GM23338 (cell line): ENCODE data around the gene TMEM145. TPM values are rescaled to one million over a fixed set of nuclear protein-coding genes. Genes with fewer than 3 reads are reported as not detected.
A peak's percentile ranks its signal among the peaks of the same experiment; 100 is the strongest.

ENCODE experiments used
- ATAC-seq: fragments of 200-7000 bp; cut with Tn5 transposase; 3 replicates; pipeline ENCODE4 v1.9.1; 2020
- DNase-seq: peaks from one replicate; pipeline ENCODE4 v3.0.0-alpha.2; 2015; ENCODE audit warnings: low spot score
- H2AFZ ChIP-seq: fragments of 200-600 bp; sonication (generic); 2 replicates; pipeline ENCODE4 v1.8.0; 2016; ENCODE audit warnings: antibody characterized with exemption, mild to moderate bottlenecking, moderate library complexity
- H3F3A ChIP-seq: fragments of 200-600 bp; sonication (generic); replicated peaks from 2 replicates; pipeline ENCODE4 v1.8.0; 2017; ENCODE audit warnings: antibody characterized with exemption, mixed run types, low read depth
- H3K27ac ChIP-seq: fragments of 200-600 bp; sonication (generic); 2 replicates; pipeline ENCODE4 v1.6.1; 2016; ENCODE audit warnings: low read depth
- H3K27me3 ChIP-seq: fragments of 200-600 bp; sonication (generic); 2 replicates; pipeline ENCODE4 v1.8.0; 2016; ENCODE audit warnings: mild to moderate bottlenecking, mixed run types, moderate library complexity; ENCODE audit not compliant: insufficient read depth
- H3K36me3 ChIP-seq: fragments of 200-600 bp; sonication (generic); 2 replicates; pipeline ENCODE4 v1.8.0; 2016; ENCODE audit warnings: mild to moderate bottlenecking; ENCODE audit not compliant: insufficient read depth
- H3K4me1 ChIP-seq: fragments of 200-600 bp; sonication (generic); 2 replicates; pipeline ENCODE4 v1.8.0; 2016; ENCODE audit warnings: mild to moderate bottlenecking, moderate library complexity; ENCODE audit not compliant: insufficient read depth
- H3K4me2 ChIP-seq: fragments of 200-600 bp; sonication (generic); 2 replicates; pipeline ENCODE4 v1.7.1; 2017; ENCODE audit warnings: mixed run types
- H3K4me3 ChIP-seq: fragments of 200-600 bp; sonication (generic); 2 replicates; pipeline ENCODE4 v1.6.1; 2016; ENCODE audit warnings: mixed run types
- H3K79me2 ChIP-seq: fragments of 200-600 bp; sonication (generic); replicated peaks from 2 replicates; pipeline ENCODE4 v1.8.0; 2017; ENCODE audit warnings: mild to moderate bottlenecking; ENCODE audit not compliant: insufficient read depth
- H3K9me2 ChIP-seq: fragments of 200-600 bp; sonication (generic); 2 replicates; pipeline ENCODE4 v1.8.0; 2017; ENCODE audit not compliant: insufficient read depth
- H4K20me1 ChIP-seq: fragments of 200-600 bp; sonication (generic); replicated peaks from 2 replicates; pipeline ENCODE4 v1.8.0; 2017; ENCODE audit warnings: mild to moderate bottlenecking; ENCODE audit not compliant: insufficient read depth
- H3K27ac Mint-ChIP-seq: 2 replicates; pipeline ENCODE4 v1.8.0; 2020; ENCODE audit warnings: inconsistent platforms, mild to moderate bottlenecking, moderate library complexity, mixed read lengths
- H3K27me3 Mint-ChIP-seq: 3 replicates; pipeline ENCODE4 v1.8.0; 2022; ENCODE audit warnings: low read depth, mild to moderate bottlenecking, moderate library complexity, mixed read lengths, inconsistent platforms; ENCODE audit not compliant: insufficient read depth, poor library complexity
- H3K36me3 Mint-ChIP-seq: 3 replicates; pipeline ENCODE4 v1.8.0; 2021; ENCODE audit warnings: low read depth, mild to moderate bottlenecking, inconsistent platforms, moderate library complexity, mixed read lengths
- H3K4me1 Mint-ChIP-seq: 3 replicates; pipeline ENCODE4 v1.8.0; 2020; ENCODE audit warnings: mild to moderate bottlenecking, inconsistent platforms, mixed read lengths
- H3K4me3 Mint-ChIP-seq: 3 replicates; pipeline ENCODE4 v1.8.0; 2021; ENCODE audit warnings: moderate library complexity, mild to moderate bottlenecking, inconsistent platforms, mixed read lengths
- H3K9me3 Mint-ChIP-seq: 3 replicates; pipeline ENCODE4 v1.8.0; 2020; ENCODE audit warnings: moderate library complexity, mild to moderate bottlenecking, inconsistent platforms, mixed read lengths
- CREB1 ChIP-seq: fragments of 250-450 bp; sonication (Bioruptor Pico); IDR thresholded peaks from 2 replicates; pipeline ENCODE4 v1.5.0; 2020; ENCODE audit warnings: low read depth, mild to moderate bottlenecking, moderate library complexity
- EZH2phosphoT487 ChIP-seq: fragments of 200-600 bp; sonication (generic); IDR thresholded peaks from one replicate; pipeline ENCODE4 v1.8.1; 2018; ENCODE audit warnings: antibody characterized with exemption; ENCODE audit not compliant: unreplicated experiment
- POLR2AphosphoS5 ChIP-seq: IDR thresholded peaks from 2 replicates; pipeline ENCODE4 v1.6.1; 2016; ENCODE audit warnings: antibody characterized with exemption, low read depth
- ZNF114 ChIP-seq: fragments of 250-450 bp; sonication (Bioruptor Pico); IDR thresholded peaks from 2 replicates; pipeline ENCODE4 v1.5.0; 2020; ENCODE audit warnings: mild to moderate bottlenecking, moderate library complexity
- ZNF331 ChIP-seq: fragments of 250-450 bp; sonication (Bioruptor Pico); IDR thresholded peaks from 2 replicates; pipeline ENCODE4 v1.5.0; 2020; ENCODE audit warnings: low read depth, mild to moderate bottlenecking, moderate library complexity
- polyA plus RNA-seq: library from polyadenylated mRNA; unstranded; fragments of >200 nt; fragmentation: Nextera tagmentation; extraction: Ambion mirVana; gene quantifications from 2 replicates; pipeline ENCODE4 v1.2.1, GENCODE V29; 2016
- total RNA-seq: library from RNA; depleted of rRNA; stranded (reverse); fragments of >200 nt; shearing (Covaris generic); gene quantifications from 2 replicates; pipeline ENCODE4 v1.2.3, GENCODE V29; 2014
- TF ChIP-seq, protein P1 (sequence below): fragments of 250-450 bp; sonication (Bioruptor Pico); IDR thresholded peaks from 2 replicates; pipeline ENCODE4 v1.5.0; 2020; ENCODE audit warnings: mild to moderate bottlenecking, moderate library complexity

TMEM145 gene
- total and polyA plus RNA-seq, 2 experiments from 2014 or later, result 1.9 to 5.4 TPM

DNA sequence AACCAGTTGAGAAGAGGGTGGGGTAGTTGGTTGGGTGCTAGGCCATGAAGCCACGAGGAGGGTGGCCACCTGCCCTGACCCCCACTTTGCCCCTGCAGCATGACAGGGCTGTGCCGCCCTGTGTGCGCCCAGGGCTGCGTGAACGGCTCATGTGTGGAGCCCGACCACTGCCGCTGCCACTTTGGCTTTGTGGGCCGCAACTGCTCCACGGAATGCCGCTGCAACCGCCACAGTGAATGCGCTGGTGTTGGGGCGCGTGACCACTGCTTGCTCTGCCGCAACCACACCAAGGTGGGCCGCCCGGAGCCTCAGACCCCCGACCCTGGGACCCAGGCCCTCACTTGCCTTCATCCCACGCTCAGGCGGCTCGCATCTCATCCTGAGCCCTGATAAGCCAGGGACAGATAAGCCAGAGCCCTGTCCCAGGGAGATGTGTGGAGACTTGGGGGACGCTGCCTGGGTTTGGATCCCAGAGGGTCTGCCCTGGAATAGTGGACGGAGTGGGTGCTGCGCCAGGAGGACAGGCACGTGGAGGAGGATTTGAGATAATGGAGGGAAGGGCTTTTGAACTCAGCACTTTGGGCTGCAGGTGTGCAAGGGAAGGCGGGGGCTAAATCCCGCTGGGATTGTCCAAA is 56.4 kb downstream of the TMEM145 start (continued):
- TF ChIP-seq, protein P1, sequence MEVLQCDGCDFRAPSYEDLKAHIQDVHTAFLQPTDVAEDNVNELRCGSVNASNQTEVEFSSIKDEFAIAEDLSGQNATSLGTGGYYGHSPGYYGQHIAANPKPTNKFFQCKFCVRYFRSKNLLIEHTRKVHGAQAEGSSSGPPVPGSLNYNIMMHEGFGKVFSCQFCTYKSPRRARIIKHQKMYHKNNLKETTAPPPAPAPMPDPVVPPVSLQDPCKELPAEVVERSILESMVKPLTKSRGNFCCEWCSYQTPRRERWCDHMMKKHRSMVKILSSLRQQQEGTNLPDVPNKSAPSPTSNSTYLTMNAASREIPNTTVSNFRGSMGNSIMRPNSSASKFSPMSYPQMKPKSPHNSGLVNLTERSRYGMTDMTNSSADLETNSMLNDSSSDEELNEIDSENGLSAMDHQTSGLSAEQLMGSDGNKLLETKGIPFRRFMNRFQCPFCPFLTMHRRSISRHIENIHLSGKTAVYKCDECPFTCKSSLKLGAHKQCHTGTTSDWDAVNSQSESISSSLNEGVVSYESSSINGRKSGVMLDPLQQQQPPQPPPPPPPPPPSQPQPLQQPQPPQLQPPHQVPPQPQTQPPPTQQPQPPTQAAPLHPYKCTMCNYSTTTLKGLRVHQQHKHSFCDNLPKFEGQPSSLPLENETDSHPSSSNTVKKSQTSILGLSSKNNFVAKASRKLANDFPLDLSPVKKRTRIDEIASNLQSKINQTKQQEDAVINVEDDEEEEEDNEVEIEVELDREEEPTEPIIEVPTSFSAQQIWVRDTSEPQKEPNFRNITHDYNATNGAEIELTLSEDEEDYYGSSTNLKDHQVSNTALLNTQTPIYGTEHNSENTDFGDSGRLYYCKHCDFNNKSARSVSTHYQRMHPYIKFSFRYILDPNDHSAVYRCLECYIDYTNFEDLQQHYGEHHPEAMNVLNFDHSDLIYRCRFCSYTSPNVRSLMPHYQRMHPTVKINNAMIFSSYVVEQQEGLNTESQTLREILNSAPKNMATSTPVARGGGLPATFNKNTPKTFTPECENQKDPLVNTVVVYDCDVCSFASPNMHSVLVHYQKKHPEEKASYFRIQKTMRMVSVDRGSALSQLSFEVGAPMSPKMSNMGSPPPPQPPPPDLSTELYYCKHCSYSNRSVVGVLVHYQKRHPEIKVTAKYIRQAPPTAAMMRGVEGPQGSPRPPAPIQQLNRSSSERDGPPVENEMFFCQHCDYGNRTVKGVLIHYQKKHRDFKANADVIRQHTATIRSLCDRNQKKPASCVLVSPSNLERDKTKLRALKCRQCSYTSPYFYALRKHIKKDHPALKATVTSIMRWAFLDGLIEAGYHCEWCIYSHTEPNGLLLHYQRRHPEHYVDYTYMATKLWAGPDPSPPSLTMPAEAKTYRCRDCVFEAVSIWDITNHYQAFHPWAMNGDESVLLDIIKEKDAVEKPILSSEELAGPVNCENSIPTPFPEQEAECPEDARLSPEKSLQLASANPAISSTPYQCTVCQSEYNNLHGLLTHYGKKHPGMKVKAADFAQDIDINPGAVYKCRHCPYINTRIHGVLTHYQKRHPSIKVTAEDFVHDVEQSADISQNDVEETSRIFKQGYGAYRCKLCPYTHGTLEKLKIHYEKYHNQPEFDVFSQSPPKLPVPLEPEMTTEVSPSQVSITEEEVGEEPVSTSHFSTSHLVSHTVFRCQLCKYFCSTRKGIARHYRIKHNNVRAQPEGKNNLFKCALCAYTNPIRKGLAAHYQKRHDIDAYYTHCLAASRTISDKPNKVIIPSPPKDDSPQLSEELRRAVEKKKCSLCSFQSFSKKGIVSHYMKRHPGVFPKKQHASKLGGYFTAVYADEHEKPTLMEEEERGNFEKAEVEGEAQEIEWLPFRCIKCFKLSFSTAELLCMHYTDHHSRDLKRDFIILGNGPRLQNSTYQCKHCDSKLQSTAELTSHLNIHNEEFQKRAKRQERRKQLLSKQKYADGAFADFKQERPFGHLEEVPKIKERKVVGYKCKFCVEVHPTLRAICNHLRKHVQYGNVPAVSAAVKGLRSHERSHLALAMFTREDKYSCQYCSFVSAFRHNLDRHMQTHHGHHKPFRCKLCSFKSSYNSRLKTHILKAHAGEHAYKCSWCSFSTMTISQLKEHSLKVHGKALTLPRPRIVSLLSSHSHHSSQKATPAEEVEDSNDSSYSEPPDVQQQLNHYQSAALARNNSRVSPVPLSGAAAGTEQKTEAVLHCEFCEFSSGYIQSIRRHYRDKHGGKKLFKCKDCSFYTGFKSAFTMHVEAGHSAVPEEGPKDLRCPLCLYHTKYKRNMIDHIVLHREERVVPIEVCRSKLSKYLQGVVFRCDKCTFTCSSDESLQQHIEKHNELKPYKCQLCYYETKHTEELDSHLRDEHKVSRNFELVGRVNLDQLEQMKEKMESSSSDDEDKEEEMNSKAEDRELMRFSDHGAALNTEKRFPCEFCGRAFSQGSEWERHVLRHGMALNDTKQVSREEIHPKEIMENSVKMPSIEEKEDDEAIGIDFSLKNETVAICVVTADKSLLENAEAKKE (CRISPR knock-in tag), result no peak
- TF ChIP-seq ZNF114 (CRISPR knock-in tag), result no peak

- H3K9me3 Mint-ChIP-seq, result peaks cover 8% of the 10 kb centered on the region
- Histone ChIP-seq H3K27me3 (no peaks in the 10 kb centered on the region), H3K9me2 (no peaks in the 10 kb centered on the region), H2AFZ (no peak overlapping the region), H3K79me2 (no peaks in the 10 kb centered on the region), H3K36me3 (no peaks in the 10 kb centered on the region), H3F3A (0 out of 2 replicates have a peak, but pooled peaks cover 12% of the 10 kb centered on the region), H3K4me3 (peak overlapping the region; percentile 19), H3K4me1 (peaks cover 32% of the 10 kb centered on the region), H4K20me1 (no peaks in the 10 kb centered on the region), H3K27ac (peak overlapping the region; percentile 89), H3K4me2 (peak overlapping the region; percentile 73)
- peaks cover 19% of the 10 kb centered on the region for H3K27me3 Mint-ChIP-seq
- DNase-seq (peak; percentile 88), ATAC-seq (peak; percentile 88)
- peaks cover 41% of the 10 kb centered on the region for H3K36me3 Mint-ChIP-seq
- peak overlapping the region; percentile 48 for H3K4me3 Mint-ChIP-seq
- peak overlapping the region; percentile 88 for H3K27ac Mint-ChIP-seq
- peaks cover 51% of the 10 kb centered on the region for H3K4me1 Mint-ChIP-seq
- TF ChIP-seq, protein P1 (CRISPR knock-in tag), result 0 out of 2 replicates have a peak, but pooled peaks have one; percentile 39
- peak; percentile 26; the same call in 1 of the 2 replicates for TF ChIP-seq CREB1 (CRISPR knock-in tag)
- TF ChIP-seq ZNF114 (CRISPR knock-in tag), result no peak
- peak; percentile 59 for TF ChIP-seq POLR2AphosphoS5
- TF ChIP-seq EZH2phosphoT487, result no peak
- TF ChIP-seq ZNF331 (CRISPR knock-in tag), result no peak
These were observed 57.0 kb downstream of the TMEM145 start for GRCh38 chr19:42370068-42370520.
